Brain microvascular endothelial cell (primary cell): ENCODE results near the gene TMEM72.
A peak's percentile ranks its signal among the peaks of the same experiment; 100 is the strongest.

Experiments used
- DNase-seq: peaks from one replicate; pipeline ENCODE4 v3.0.0-alpha.2; 2020
- H3K27ac ChIP-seq: fragments of 250-450 bp; sonication (Bioruptor Pico); 2 replicates; pipeline ENCODE4 v1.5.1; 2020; ENCODE audit warnings: mild to moderate bottlenecking, moderate library complexity
- H3K27me3 ChIP-seq: fragments of 250-450 bp; sonication (Bioruptor Pico); replicated peaks from 2 replicates; pipeline ENCODE4 v1.5.1; 2020; ENCODE audit warnings: mild to moderate bottlenecking
- H3K36me3 ChIP-seq: fragments of 250-450 bp; sonication (Bioruptor Pico); replicated peaks from 2 replicates; pipeline ENCODE4 v1.5.1; 2020; ENCODE audit warnings: mild to moderate bottlenecking
- H3K4me3 ChIP-seq: 2 replicates; pipeline ENCODE4 v1.5.1; 2011; ENCODE audit warnings: low read depth, mild to moderate bottlenecking, control low read depth, low read length, moderate library complexity
- CTCF ChIP-seq: IDR thresholded peaks from 2 replicates; pipeline ENCODE4 v1.5.1; 2011; ENCODE audit warnings: low read depth, mild to moderate bottlenecking, moderate library complexity, low read length, control low read depth, inconsistent platforms; ENCODE audit errors: missing control alignments
- in situ Hi-C: cut with HindIII; loops from 2 replicates; pipeline ENCODE4 v1.10.0; 2017; ENCODE audit warnings: low sequenced_read_pairs, low pct_ligation_motif_present

TMEM72 gene

GRCh38 chr10:44878706-44879530, 32.2 kb upstream of the TMEM72 start:
- H3K36me3 ChIP-seq, result no peaks in the 10 kb centered on the region
- in situ Hi-C loops, result no loop called here
- peaks cover 2% of the 10 kb centered on the region for H3K27me3 ChIP-seq
- TF ChIP-seq CTCF, result peak; percentile 33
- peak overlapping the region; percentile 48 for H3K4me3 ChIP-seq
- peak; percentile 82 for DNase-seq
- no peak overlapping the region for H3K27ac ChIP-seq

DNA sequence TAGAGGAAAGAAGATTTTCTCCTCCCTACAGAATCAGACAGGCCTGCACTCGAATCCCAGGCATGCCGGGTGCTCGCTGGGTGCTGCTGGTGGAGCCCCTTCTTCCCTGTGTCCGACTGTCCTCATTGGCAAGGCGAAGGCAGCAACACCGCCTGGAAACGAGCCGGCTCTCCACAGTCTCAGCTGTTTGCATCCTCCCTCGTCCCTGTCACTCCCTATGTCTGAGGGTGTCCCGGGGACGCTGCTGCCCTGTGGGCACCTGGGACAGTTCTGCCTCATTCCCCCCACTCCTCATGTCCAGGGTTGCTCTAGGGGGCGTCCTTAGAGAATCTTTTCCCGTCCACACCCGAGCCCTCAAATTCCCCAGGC, 31.6 kb upstream of the TMEM72 start:
- peak overlapping the region; percentile 48 for H3K4me3 ChIP-seq
- in situ Hi-C loops, result no loop called here
- H3K36me3 ChIP-seq, result no peaks in the 10 kb centered on the region
- DNase-seq, result no peak
- TF ChIP-seq CTCF, result no peak
- H3K27ac ChIP-seq, result no peak overlapping the region
- H3K27me3 ChIP-seq, result peaks cover 2% of the 10 kb centered on the region

DNA sequence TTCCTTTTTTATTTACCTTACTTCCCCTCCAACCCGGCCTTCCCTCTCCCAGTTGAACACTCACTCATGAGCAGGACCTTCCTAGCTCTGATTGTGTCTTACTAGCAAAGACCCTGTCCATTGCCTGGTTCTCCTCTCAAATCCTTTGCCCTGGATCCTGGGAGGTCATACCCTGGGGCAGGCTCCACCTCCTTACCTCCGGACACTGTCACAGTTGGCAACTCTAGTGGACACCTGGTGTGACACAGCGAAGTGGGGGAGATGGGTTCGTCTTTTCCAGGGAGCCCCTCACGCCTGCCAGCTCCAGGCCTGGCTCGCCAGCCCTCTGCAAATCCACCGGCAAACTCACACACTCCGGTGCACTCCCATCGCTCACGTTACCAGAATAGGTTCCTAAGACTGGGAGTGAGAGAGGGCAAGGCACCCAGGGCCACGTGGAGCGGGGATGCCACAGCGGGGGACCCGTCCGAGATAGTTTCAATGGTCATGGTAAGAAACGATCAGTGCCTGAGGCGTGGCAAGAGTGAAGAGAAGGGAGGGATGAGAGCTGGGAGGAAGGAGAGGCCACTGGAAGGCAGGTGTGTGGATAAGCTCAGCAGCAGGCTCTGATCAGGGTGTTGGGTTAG, 30.9 kb upstream of the TMEM72 start:
- in situ Hi-C loops, result no loop called here
- DNase-seq, result no peak

GRCh38 chr10:44881649-44882048, 29.5 kb upstream of the TMEM72 start:
- in situ Hi-C loops, result no loop called here
- H3K27me3 ChIP-seq, result peaks cover 2% of the 10 kb centered on the region
- H3K36me3 ChIP-seq, result no peaks in the 10 kb centered on the region
- no peak for DNase-seq
- TF ChIP-seq CTCF, result no peak
- no peak overlapping the region for H3K27ac ChIP-seq
- no peak overlapping the region for H3K4me3 ChIP-seq

More for the DNA sequence above, 30.9 kb upstream of the TMEM72 start:
- no peak for TF ChIP-seq CTCF
- H3K27ac ChIP-seq, result no peak overlapping the region
- peaks cover 2% of the 10 kb centered on the region for H3K27me3 ChIP-seq
- no peaks in the 10 kb centered on the region for H3K36me3 ChIP-seq
- H3K4me3 ChIP-seq, result no peak overlapping the region

DNA sequence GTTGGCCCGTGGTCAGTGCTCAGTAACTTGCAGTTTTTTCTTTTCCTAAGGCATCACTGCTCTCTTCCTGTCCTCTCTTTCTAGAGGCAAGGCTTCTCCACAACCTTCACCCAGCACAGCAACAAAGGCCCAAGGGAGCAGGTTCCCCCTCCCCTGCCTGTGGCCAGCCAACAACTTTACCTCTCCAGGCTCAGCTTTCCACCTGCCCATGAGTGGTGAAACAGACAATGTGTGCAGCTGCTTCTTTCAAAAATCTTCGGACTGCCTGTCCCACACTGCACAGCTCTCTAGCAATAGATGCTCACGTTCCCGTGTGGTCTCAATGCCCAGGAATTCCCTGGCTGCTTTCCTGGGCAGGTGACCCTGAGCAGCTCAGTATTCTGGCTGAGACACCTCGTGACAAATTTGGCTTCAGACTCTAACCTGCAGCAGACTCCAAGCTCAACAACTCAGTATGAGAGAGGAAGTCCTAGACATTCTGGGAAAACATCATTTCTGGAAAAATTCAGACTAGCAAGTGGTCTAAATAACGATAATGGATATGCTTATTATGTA, 28.9 kb upstream of the TMEM72 start:
- no peak overlapping the region for H3K4me3 ChIP-seq
- DNase-seq, result no peak
- peaks cover 2% of the 10 kb centered on the region for H3K27me3 ChIP-seq
- H3K27ac ChIP-seq, result no peak overlapping the region
- no peak for TF ChIP-seq CTCF
- H3K36me3 ChIP-seq, result no peaks in the 10 kb centered on the region
- in situ Hi-C loops, result no loop called here
